CD14-positive monocyte (primary cell): ENCODE measurements around the gene CCNQ. TPM values are rescaled to one million over a fixed set of nuclear protein-coding genes. Genes with fewer than 3 reads are reported as not detected.

ENCODE experiments used
- DNase-seq, 3 donors: peaks; one replicate each; pipeline ENCODE4 v3.0.0-alpha.2; 2011 to 2022
- H2AFZ ChIP-seq: 2 replicates; pipeline ENCODE4 v1.6.0; 2012; ENCODE audit warnings: mild to moderate bottlenecking, low read depth, low read length, inconsistent platforms; ENCODE audit not compliant: insufficient read depth, poor library complexity, severe bottlenecking
- H3K27ac ChIP-seq, 2 donors: 1 replicate in 1 of 2; 2 replicates in 1 of 2; pipeline ENCODE4 v1.5.1; 2012 to 2013; ENCODE audit warnings: low read length in 2 of 2, control low read depth in 1 of 2, inconsistent platforms in 1 of 2, low read depth in 1 of 2, mild to moderate bottlenecking in 1 of 2
- H3K27me3 ChIP-seq, 2 donors: one replicate each; pipeline versions ENCODE4 v1.6.0 to v1.6.1; 2011 to 2013; ENCODE audit warnings: low read length in 2 of 2; ENCODE audit not compliant: control insufficient read depth in 2 of 2, insufficient read depth in 2 of 2
- H3K36me3 ChIP-seq, 2 donors: replicated peaks in 1 of 2; 1 replicate in 1 of 2; 2 replicates in 1 of 2; pipeline versions ENCODE4 v1.5.1 to v1.6.1; 2012 to 2013; ENCODE audit warnings: low read length in 2 of 2, control low read depth in 1 of 2, inconsistent platforms in 1 of 2, mild to moderate bottlenecking in 1 of 2; ENCODE audit not compliant: insufficient read depth in 2 of 2, control insufficient read depth in 1 of 2
- H3K4me1 ChIP-seq, 2 donors: 1 replicate in 1 of 2; 2 replicates in 1 of 2; pipeline versions ENCODE4 v1.5.1 to v1.6.1; 2012 to 2013; ENCODE audit warnings: low read length in 2 of 2, control low read depth in 1 of 2, inconsistent platforms in 1 of 2, mild to moderate bottlenecking in 1 of 2, moderate library complexity in 1 of 2; ENCODE audit not compliant: insufficient read depth in 2 of 2, control insufficient read depth in 1 of 2
- H3K4me2 ChIP-seq: replicated peaks from 2 replicates; pipeline ENCODE3; 2012; ENCODE audit warnings: low read length, moderate library complexity, mild to moderate bottlenecking; ENCODE audit not compliant: poor library complexity, severe bottlenecking; ENCODE audit errors: extremely low read depth
- H3K4me3 ChIP-seq, 3 experiments: fragments of 200-600 bp in 1 of 3; sonication (generic) in 1 of 3; replicated peaks in 1 of 3; 1 replicate in 2 of 3; 2 replicates in 1 of 3; pipeline ENCODE4 v1.5.1; 2011 to 2013; ENCODE audit warnings: low read length in 3 of 3, mild to moderate bottlenecking in 3 of 3, control low read depth in 2 of 3, low read depth in 2 of 3, inconsistent platforms in 1 of 3, moderate library complexity in 1 of 3
- H3K79me2 ChIP-seq: 2 replicates; pipeline ENCODE4 v1.6.0; 2012; ENCODE audit warnings: mild to moderate bottlenecking, control low read depth, inconsistent platforms, low read length, moderate library complexity; ENCODE audit not compliant: insufficient read depth
- H3K9ac ChIP-seq: 2 replicates; pipeline ENCODE4 v1.6.0; 2017; ENCODE audit warnings: low read length, mild to moderate bottlenecking; ENCODE audit not compliant: insufficient read depth, poor library complexity, severe bottlenecking
- H3K9me3 ChIP-seq, 2 donors: replicated peaks in 1 of 2; 1 replicate in 1 of 2; 2 replicates in 1 of 2; pipeline versions ENCODE4 v1.5.1 to v1.6.1; 2012 to 2013; ENCODE audit warnings: low read length in 2 of 2, control low read depth in 1 of 2; ENCODE audit not compliant: control insufficient read depth in 1 of 2, insufficient read depth in 1 of 2
- H4K20me1 ChIP-seq: 2 replicates; pipeline ENCODE4 v1.6.0; 2012; ENCODE audit warnings: mild to moderate bottlenecking, low read length, control low read depth, moderate library complexity; ENCODE audit not compliant: insufficient read depth
- H3K27ac Mint-ChIP-seq, 7 donors: one replicate each; pipeline ENCODE4 v1.8.0; 2020; ENCODE audit warnings: mild to moderate bottlenecking in 7 of 7, mixed read lengths in 7 of 7, moderate library complexity in 6 of 7, inconsistent platforms in 2 of 7
- H3K27me3 Mint-ChIP-seq, 3 donors: one replicate each; pipeline ENCODE4 v1.8.0; 2021 to 2022; ENCODE audit warnings: low read depth in 3 of 3, mild to moderate bottlenecking in 3 of 3, mixed read lengths in 3 of 3, moderate library complexity in 3 of 3, inconsistent platforms in 1 of 3
- H3K36me3 Mint-ChIP-seq, 2 donors: one replicate each; pipeline ENCODE4 v1.8.0; 2020; ENCODE audit warnings: mixed read lengths in 2 of 2, inconsistent platforms in 1 of 2, mild to moderate bottlenecking in 1 of 2
- H3K4me1 Mint-ChIP-seq: one replicate; pipeline ENCODE4 v1.8.0; 2020; ENCODE audit warnings: mild to moderate bottlenecking, mixed read lengths
- H3K4me3 Mint-ChIP-seq, 2 donors: one replicate each; pipeline ENCODE4 v1.8.0; 2020; ENCODE audit warnings: mild to moderate bottlenecking in 2 of 2, mixed read lengths in 2 of 2, moderate library complexity in 1 of 2
- H3K9me3 Mint-ChIP-seq, 7 donors: one replicate each; pipeline ENCODE4 v1.8.0; 2020 to 2022; ENCODE audit warnings: mixed read lengths in 7 of 7, mild to moderate bottlenecking in 6 of 7, moderate library complexity in 6 of 7, inconsistent platforms in 2 of 7
- CTCF ChIP-seq: fragments of 200-600 bp; IDR thresholded peaks from one replicate; pipeline ENCODE4 v1.8.0; 2022; ENCODE audit warnings: antibody characterized with exemption, mild to moderate bottlenecking
- WGBS: methylation state at CpG from one replicate; pipeline ENCODE4 v1.1.5; 2013; ENCODE audit warnings: missing lambda C conversion rate; ENCODE audit not compliant: insufficient coverage; 5-methylcytosine and 5-hydroxymethylcytosine counted together
- intact Hi-C, 2 donors: fragments of 100-400 bp; cut with micrococcal nuclease; formaldehyde crosslinking; loops; one replicate each; pipeline versions ENCODE4 v1.15.0 to v1.15.1; 2023
- polyA plus RNA-seq, 3 donors: library from polyadenylated mRNA; depleted of rRNA in 1 of 3; unstranded in 2 of 3; stranded (reverse) in 1 of 3; fragments of 300-500 nt in 2 of 3; fragments of >200 nt in 1 of 3; fragmentation: Illumina TruSeq in 2 of 3; gene quantifications; 1 replicate in 2 of 3; 2 replicates in 1 of 3; pipeline ENCODE4 v1.2.3, GENCODE V29; 2012 to 2021

Gene CCNQ
- polyA plus RNA-seq, 3 donors = 21.8 to 35.6 (median 29.3) TPM

- TF ChIP-seq CTCF = no peak
- Histone ChIP-seq H4K20me1 (no peaks in the 10 kb centered on the region), H3K4me3 (no peak overlapping the region), H3K79me2 (no peaks in the 10 kb centered on the region), H3K4me2 (no peak overlapping the region), H3K27ac (no peak overlapping the region), H3K4me1 (peaks cover under 1 to 1% of the 10 kb centered on the region in 2 donors), H3K9ac (no peak overlapping the region), H3K27me3 (no peaks in the 10 kb centered on the region), H3K36me3 (no peaks in the 10 kb centered on the region), H2AFZ (no peak overlapping the region), H3K9me3 (no peaks in the 10 kb centered on the region)
- H3K27ac Mint-ChIP-seq = peak overlapping the region in 1 of 7 donors; percentile 42
- no peak overlapping the region for H3K4me3 Mint-ChIP-seq
- peaks cover 6% of the 10 kb centered on the region for H3K4me1 Mint-ChIP-seq
- H3K27me3 Mint-ChIP-seq = peaks cover 7 to 26% (median 7%) of the 10 kb centered on the region in 3 donors
- WGBS = 100% methylated on average over 3 of the region's 10 CpGs
- no peak for DNase-seq
- intact Hi-C loops = no loop called here
- no peaks in the 10 kb centered on the region for H3K36me3 Mint-ChIP-seq
- H3K9me3 Mint-ChIP-seq = peaks cover 0 to 2% (median 0%) of the 10 kb centered on the region in 7 donors
These were observed 22.6 kb downstream of the CCNQ start for GRCh38 chrX:153576239-153576870.

- peaks cover 5 to 12% (median 5%) of the 10 kb centered on the region in 3 donors for H3K27me3 Mint-ChIP-seq
- peak overlapping the region in 1 of 7 donors; percentile 60 for H3K27ac Mint-ChIP-seq
- no peak for DNase-seq
- peaks cover 0 to 5% (median 0%) of the 10 kb centered on the region in 7 donors for H3K9me3 Mint-ChIP-seq
- Histone ChIP-seq H3K27me3 (no peaks in the 10 kb centered on the region), H3K27ac (no peak overlapping the region), H2AFZ (no peak overlapping the region), H3K9me3 (no peaks in the 10 kb centered on the region), H4K20me1 (no peaks in the 10 kb centered on the region), H3K4me1 (peaks cover 5 to 7% of the 10 kb centered on the region in 2 donors), H3K9ac (no peak overlapping the region), H3K4me2 (no peak overlapping the region), H3K36me3 (no peaks in the 10 kb centered on the region), H3K4me3 (no peak overlapping the region), H3K79me2 (no peaks in the 10 kb centered on the region)
- no peak for TF ChIP-seq CTCF
- H3K36me3 Mint-ChIP-seq = no peaks in the 10 kb centered on the region
- intact Hi-C loops = no loop called here
- H3K4me1 Mint-ChIP-seq = peaks cover 15% of the 10 kb centered on the region
- no peak overlapping the region for H3K4me3 Mint-ChIP-seq
- WGBS = 82% methylated on average over 4 of the region's 4 CpGs
These were observed 25.0 kb downstream of the CCNQ start for GRCh38 chrX:153573984-153574383.
